B cell (primary cell): ENCODE data around the gene LRRC32. TPM values are rescaled to one million over a fixed set of nuclear protein-coding genes. Genes with fewer than 3 reads are reported as not detected.

Experiments used
- ATAC-seq: fragments of 200-7000 bp; cut with Tn5 transposase; one replicate; pipeline ENCODE4 v1.10.0; 2021; ENCODE audit warnings: low read depth, mild to moderate bottlenecking, moderate number of reproducible peaks, moderate library complexity
- CTCF ChIA-PET: fragments of 350-600 bp; sonication (Branson Sonifier 250); formaldehyde crosslinking; loops from one replicate; lab custom pipeline; 2021; ENCODE audit warnings: antibody characterized with exemption, inconsistent platforms; lab: Charles Lee
- POLR2A ChIA-PET: fragments of 350-600 bp; sonication (Branson Sonifier 250); formaldehyde crosslinking; loops from one replicate; lab custom pipeline; 2021; ENCODE audit warnings: antibody characterized with exemption; lab: Charles Lee
- DNase-seq: peaks from one replicate; pipeline ENCODE4 v3.0.0; 2013
- H2AFZ ChIP-seq: 2 replicates; pipeline ENCODE4 v1.6.1; 2012; ENCODE audit warnings: mild to moderate bottlenecking, low read depth, low read length; ENCODE audit not compliant: insufficient read depth, poor library complexity, severe bottlenecking
- H3K27ac ChIP-seq, 2 donors: 1 replicate in 1 of 2; 2 replicates in 1 of 2; pipeline ENCODE4 v1.5.1; 2012 to 2013; ENCODE audit warnings: low read length in 2 of 2, mild to moderate bottlenecking in 2 of 2, moderate library complexity in 1 of 2
- H3K27me3 ChIP-seq, 4 experiments: fragments of 200-600 bp in 1 of 4; sonication (generic) in 1 of 4; replicated peaks in 1 of 4; 1 replicate in 2 of 4; 2 replicates in 2 of 4; pipeline versions ENCODE4 v1.6.1 to v1.7.0; 2013 to 2016; ENCODE audit warnings: low read length in 3 of 4, mild to moderate bottlenecking in 2 of 4, mixed read lengths in 1 of 4, moderate library complexity in 1 of 4; ENCODE audit not compliant: insufficient read depth in 4 of 4, control insufficient read depth in 3 of 4; ENCODE audit errors: control extremely low read depth in 1 of 4
- H3K36me3 ChIP-seq, 2 experiments: replicated peaks in 1 of 2; 1 replicate in 1 of 2; 2 replicates in 1 of 2; pipeline versions ENCODE4 v1.6.1 to v1.7.1; 2013; ENCODE audit warnings: low read length in 1 of 2; ENCODE audit not compliant: insufficient read depth in 2 of 2, control insufficient read depth in 1 of 2; ENCODE audit errors: control extremely low read depth in 1 of 2, extremely low read depth in 1 of 2
- H3K4me1 ChIP-seq, 2 donors: fragments of 200-600 bp in 1 of 2; sonication (generic) in 1 of 2; 1 replicate in 1 of 2; 2 replicates in 1 of 2; pipeline versions ENCODE4 v1.5.1 to v1.6.1; 2013 to 2017; ENCODE audit warnings: low read length in 2 of 2; ENCODE audit not compliant: control insufficient read depth in 2 of 2, insufficient read depth in 2 of 2
- H3K4me2 ChIP-seq: replicated peaks from 2 replicates; pipeline ENCODE3; 2012; ENCODE audit warnings: mild to moderate bottlenecking, low read depth, low read length; ENCODE audit not compliant: poor library complexity, severe bottlenecking
- H3K4me3 ChIP-seq, 5 experiments: fragments of 200-600 bp in 1 of 5; sonication (generic) in 1 of 5; 1 replicate in 3 of 5; 2 replicates in 2 of 5; pipeline versions ENCODE4 v1.5.1 to v1.7.0; 2011 to 2016; ENCODE audit warnings: low read length in 4 of 5, mild to moderate bottlenecking in 4 of 5, low read depth in 2 of 5, control low read depth in 1 of 5, moderate library complexity in 1 of 5; ENCODE audit not compliant: insufficient read depth in 1 of 5; ENCODE audit errors: control extremely low read depth in 1 of 5, extremely low read depth in 1 of 5
- H3K79me2 ChIP-seq: fragments of 200-600 bp; sonication (generic); one replicate; pipeline ENCODE4 v1.6.0; 2016; ENCODE audit warnings: low read length; ENCODE audit not compliant: control insufficient read depth, insufficient read depth
- H3K9ac ChIP-seq: fragments of 200-600 bp; sonication (generic); 2 replicates; pipeline ENCODE4 v1.6.1; 2017; ENCODE audit warnings: mild to moderate bottlenecking, low read length, moderate library complexity
- H3K9me3 ChIP-seq, 3 donors: one replicate each; pipeline versions ENCODE4 v1.6.1 to v1.7.1; 2013; ENCODE audit warnings: low read length in 2 of 3; ENCODE audit not compliant: control insufficient read depth in 2 of 3, insufficient read depth in 1 of 3; ENCODE audit errors: control extremely low read depth in 1 of 3
- H4K20me1 ChIP-seq: 2 replicates; pipeline ENCODE4 v1.6.0; 2012; ENCODE audit warnings: mild to moderate bottlenecking, low read length; ENCODE audit not compliant: insufficient read depth, control insufficient read depth, poor library complexity, severe bottlenecking
- H3K27ac Mint-ChIP-seq: one replicate; pipeline ENCODE4 v1.8.0; 2021; ENCODE audit warnings: mixed read lengths
- H3K27me3 Mint-ChIP-seq: one replicate; pipeline ENCODE4 v1.8.0; 2021; ENCODE audit warnings: mixed read lengths
- H3K4me1 Mint-ChIP-seq: one replicate; pipeline ENCODE4 v1.8.0; 2021; ENCODE audit warnings: mixed read lengths
- H3K4me3 Mint-ChIP-seq: one replicate; pipeline ENCODE4 v1.8.0; 2021; ENCODE audit warnings: mixed read lengths
- H3K9me3 Mint-ChIP-seq: one replicate; pipeline ENCODE4 v1.8.0; 2022; ENCODE audit warnings: mixed read lengths; ENCODE audit not compliant: insufficient read depth
- CTCF ChIP-seq: fragments of 200-600 bp; IDR thresholded peaks from one replicate; pipeline ENCODE4 v1.8.0; 2022; ENCODE audit warnings: antibody characterized with exemption, mild to moderate bottlenecking
- EZH2 ChIP-seq: IDR thresholded peaks from 2 replicates; pipeline ENCODE4 v1.6.1; 2012; ENCODE audit warnings: borderline replicate concordance, low read depth, mild to moderate bottlenecking, moderate library complexity, low read length; ENCODE audit not compliant: insufficient read depth, poor library complexity, severe bottlenecking
- WGBS: methylation state at CpG from one replicate; pipeline ENCODE4 v1.1.5; 2013; ENCODE audit warnings: missing lambda C conversion rate; ENCODE audit not compliant: insufficient coverage; 5-methylcytosine and 5-hydroxymethylcytosine counted together
- intact Hi-C: fragments of 100-400 bp; cut with micrococcal nuclease; formaldehyde crosslinking; loops from one replicate; pipeline ENCODE4 v1.10.0; 2022
- polyA plus RNA-seq: library from polyadenylated mRNA; depleted of rRNA; stranded (reverse); fragments of >200 nt; gene quantifications from 2 replicates; pipeline ENCODE4 v1.2.3, GENCODE V29; 2012
- total RNA-seq, 2 donors: library from RNA; stranded (reverse); fragments of 120-200 nt in 1 of 2; gene quantifications; 1 replicate in 1 of 2; 2 replicates in 1 of 2; pipeline versions ENCODE4 v1.2.3 to v1.2.4, GENCODE V29; 2013 to 2022

The LRRC32 gene
- total and polyA plus RNA-seq, 2 donors (not counting 1 experiment from before 2014, with no cell fraction given): 0.60 to 1.4 TPM

GRCh38 chr11:76632492-76632891 is 38.1 kb downstream of the LRRC32 start:
- Histone ChIP-seq H3K9ac (no peak overlapping the region), H3K27ac (no peak overlapping the region), H3K27me3 (no peaks in the 10 kb centered on the region), H3K4me1 (peaks cover 51 to 56% of the 10 kb centered on the region in 2 donors), H3K36me3 (no peaks in the 10 kb centered on the region), H3K4me2 (no peak overlapping the region), H4K20me1 (no peaks in the 10 kb centered on the region), H2AFZ (no peak overlapping the region), H3K9me3 (peaks cover 0 to 14% (median 5%) of the 10 kb centered on the region in 3 donors), H3K79me2 (no peaks in the 10 kb centered on the region), H3K4me3 (no peak overlapping the region)
- CTCF ChIA-PET: interaction anchor here (0.7 kb wide), 1 partner anchor 40 kb away, joined by 3 read pairs; no protein-coding TSS in a partner anchor
- TF ChIP-seq CTCF: no peak
- no peak for TF ChIP-seq EZH2
- intact Hi-C loops: loop anchor here (10.0 kb wide), 1 partner anchor 48 kb away; no protein-coding TSS in a partner anchor
- DNase-seq (no peak), ATAC-seq (no peak)
- peaks cover 69% of the 10 kb centered on the region for H3K4me1 Mint-ChIP-seq
- H3K9me3 Mint-ChIP-seq: no peaks in the 10 kb centered on the region
- 75% methylated on average over 2 of the region's 2 CpGs for WGBS
- H3K27me3 Mint-ChIP-seq: no peaks in the 10 kb centered on the region
- POLR2A ChIA-PET: no interaction called here
- no peak overlapping the region for H3K27ac Mint-ChIP-seq
- H3K4me3 Mint-ChIP-seq: no peak overlapping the region

- H3K79me2 ChIP-seq: no peaks in the 10 kb centered on the region
- no CpG with 5 or more reads among the region's 3 CpGs for WGBS
- no peak overlapping the region for H3K27ac ChIP-seq
- no peaks in the 10 kb centered on the region for H3K9me3 Mint-ChIP-seq
- H3K27ac Mint-ChIP-seq: no peak overlapping the region
- no peak overlapping the region for H3K4me3 ChIP-seq
- no peaks in the 10 kb centered on the region for H3K27me3 ChIP-seq
- peaks cover 0 to 14% (median 5%) of the 10 kb centered on the region in 3 donors for H3K9me3 ChIP-seq
- POLR2A ChIA-PET: no interaction called here
- H3K4me2 ChIP-seq: no peak overlapping the region
- peaks cover 69% of the 10 kb centered on the region for H3K4me1 Mint-ChIP-seq
- CTCF ChIA-PET: interaction anchor here (0.7 kb wide), 1 partner anchor 41 kb away, joined by 3 read pairs; no protein-coding TSS in a partner anchor
- H3K4me3 Mint-ChIP-seq: no peak overlapping the region
- no peak overlapping the region for H3K9ac ChIP-seq
- intact Hi-C loops: loop anchor here (10.0 kb wide), 1 partner anchor 47 kb away; no protein-coding TSS in a partner anchor
- no peaks in the 10 kb centered on the region for H3K27me3 Mint-ChIP-seq
- DNase-seq (no peak), ATAC-seq (no peak)
- peaks cover 51 to 56% of the 10 kb centered on the region in 2 donors for H3K4me1 ChIP-seq
- no peak overlapping the region for H2AFZ ChIP-seq
- TF ChIP-seq CTCF (no peak), EZH2 (no peak)
- no peaks in the 10 kb centered on the region for H4K20me1 ChIP-seq
- no peaks in the 10 kb centered on the region for H3K36me3 ChIP-seq
Measured at GRCh38 chr11:76631566-76632308, 38.8 kb downstream of the LRRC32 start.
